ENCODE measurements around the gene C7orf57. TPM values are rescaled to one million over a fixed set of nuclear protein-coding genes. Genes with fewer than 3 reads are reported as not detected.
"Not testable (repeated sequence)": the region's sequence is repeated elsewhere in the genome, so short reads cannot be mapped to it uniquely, and the experiment has no call there.

Gene C7orf57
- 1 to 10 TPM in 2 of 4 donors, under 1 TPM in 2; 0.57 to 2.3 (median 1.0) TPM for total RNA-seq

DNA sequence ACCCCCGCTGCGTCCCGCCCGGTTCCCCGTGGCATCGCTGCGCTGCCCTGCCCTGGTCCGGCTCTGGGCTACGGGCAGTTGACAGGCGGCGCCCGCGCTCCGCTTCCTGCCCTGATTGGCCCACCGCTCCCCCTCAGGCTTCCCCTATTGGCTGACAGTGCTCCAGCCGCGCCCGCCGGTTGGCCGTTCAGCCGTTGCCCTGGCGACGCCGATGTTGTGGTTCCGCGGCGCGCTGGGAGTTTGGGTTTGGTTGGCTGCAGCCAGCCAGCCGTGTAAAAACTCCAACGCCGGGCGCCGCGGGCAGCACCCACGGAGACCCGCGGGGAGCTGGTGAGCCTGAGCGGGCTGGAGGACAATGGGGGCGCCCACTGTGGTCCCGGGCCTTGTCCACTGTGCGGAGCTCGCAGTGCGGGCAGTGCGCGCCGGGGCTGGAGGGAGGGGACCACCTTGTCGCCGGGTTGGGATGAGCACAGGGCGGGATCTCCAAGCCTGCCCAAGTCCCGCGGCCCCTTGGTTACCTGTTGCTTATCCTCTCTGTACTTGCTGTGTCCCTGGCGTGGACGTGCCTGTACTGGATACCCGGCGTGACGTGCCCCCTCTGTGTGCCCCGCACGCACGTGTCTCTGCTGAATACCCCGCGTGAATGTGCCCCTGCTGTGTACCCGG lies at the start of gene C7orf57:
C7orf57 (plus strand) TSS at position 243 of the 666 bp plus-strand sequence. CDS start 766 bp downstream, outside the sequence.
- intact Hi-C loops (cut with DNase I), result loop anchor here (10.0 kb wide), 1 partner anchor 69 kb away; no protein-coding TSS in a partner anchor
- peaks cover 0 to 48% (median 0%) of the 10 kb centered on the region in 4 donors for H3K27me3 ChIP-seq
- TF ChIP-seq POLR2A (IDR thresholded peaks at IDR 0.05), result no peak
- TF ChIP-seq, protein P1, sequence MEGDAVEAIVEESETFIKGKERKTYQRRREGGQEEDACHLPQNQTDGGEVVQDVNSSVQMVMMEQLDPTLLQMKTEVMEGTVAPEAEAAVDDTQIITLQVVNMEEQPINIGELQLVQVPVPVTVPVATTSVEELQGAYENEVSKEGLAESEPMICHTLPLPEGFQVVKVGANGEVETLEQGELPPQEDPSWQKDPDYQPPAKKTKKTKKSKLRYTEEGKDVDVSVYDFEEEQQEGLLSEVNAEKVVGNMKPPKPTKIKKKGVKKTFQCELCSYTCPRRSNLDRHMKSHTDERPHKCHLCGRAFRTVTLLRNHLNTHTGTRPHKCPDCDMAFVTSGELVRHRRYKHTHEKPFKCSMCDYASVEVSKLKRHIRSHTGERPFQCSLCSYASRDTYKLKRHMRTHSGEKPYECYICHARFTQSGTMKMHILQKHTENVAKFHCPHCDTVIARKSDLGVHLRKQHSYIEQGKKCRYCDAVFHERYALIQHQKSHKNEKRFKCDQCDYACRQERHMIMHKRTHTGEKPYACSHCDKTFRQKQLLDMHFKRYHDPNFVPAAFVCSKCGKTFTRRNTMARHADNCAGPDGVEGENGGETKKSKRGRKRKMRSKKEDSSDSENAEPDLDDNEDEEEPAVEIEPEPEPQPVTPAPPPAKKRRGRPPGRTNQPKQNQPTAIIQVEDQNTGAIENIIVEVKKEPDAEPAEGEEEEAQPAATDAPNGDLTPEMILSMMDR (IDR thresholded peaks at IDR 0.05), result peak in 2 of 6 experiments; percentile 7 to 19

DNA sequence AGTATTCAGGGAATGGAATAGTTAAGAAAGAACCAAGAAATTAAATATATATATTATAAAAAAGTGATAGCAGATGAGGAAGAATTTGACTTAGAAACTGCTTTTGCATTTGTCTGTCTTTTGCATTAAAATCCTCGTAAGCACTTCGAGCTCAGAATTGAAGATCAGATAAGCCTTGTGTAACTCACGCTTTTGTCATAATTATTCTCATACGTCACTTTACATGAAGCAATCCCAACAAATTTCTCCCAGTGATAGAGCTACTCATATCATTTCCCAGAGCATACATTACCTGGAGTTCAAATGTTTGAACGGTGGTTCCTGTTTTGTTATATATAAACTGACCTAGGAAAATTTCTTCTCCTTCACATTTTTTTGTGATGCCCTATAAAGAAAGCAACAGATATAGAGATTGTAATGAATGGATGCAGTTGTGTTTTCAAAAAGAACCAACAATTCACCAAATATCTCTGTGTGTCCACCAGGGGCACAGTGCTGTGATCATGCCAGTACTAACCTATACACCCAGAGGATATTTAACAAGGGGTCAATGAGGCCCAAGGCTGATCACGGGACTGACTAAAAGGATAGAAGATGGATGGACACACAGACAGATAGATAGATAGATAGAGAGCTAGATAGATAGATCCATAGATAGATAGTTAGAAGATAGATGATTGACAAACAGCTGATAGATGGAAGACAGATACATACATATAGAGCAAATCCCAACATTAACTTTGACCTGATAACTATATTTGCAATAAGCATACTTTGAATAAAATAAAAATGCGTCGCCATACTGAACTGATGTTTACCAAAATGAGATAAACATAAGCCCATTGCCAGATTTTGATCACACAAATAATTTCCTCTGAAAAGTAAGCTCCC lies 46.6 kb upstream of the C7orf57 start:
- no peak for DNase-seq
- Histone ChIP-seq H3K27me3 (no peaks in the 10 kb centered on the region), H3K27ac (no peak overlapping the region), H3K4me3 (no peak overlapping the region), H3K9me3 (no peaks in the 10 kb centered on the region), H3K4me1 (peaks cover 0 to 18% (median 0%) of the 10 kb centered on the region in 3 donors), H3K36me3 (no peaks in the 10 kb centered on the region)
- TF ChIP-seq, protein P1 (IDR thresholded peaks at IDR 0.05), result peak in 2 of 6 experiments; percentile 17 to 46
- no peak for TF ChIP-seq POLR2A (IDR thresholded peaks at IDR 0.05)
- 74 to 79% methylated on average over 8 of the region's 8 CpGs for WGBS, 2 donors
- intact Hi-C loops (cut with DNase I), result no loop called here

More for the DNA sequence above, at the start of gene C7orf57:
- no peaks in the 10 kb centered on the region for H3K36me3 ChIP-seq
- peaks cover 10 to 16% (median 11%) of the 10 kb centered on the region in 3 donors for H3K4me1 ChIP-seq
- H3K9me3 ChIP-seq, result no peaks in the 10 kb centered on the region
- DNase-seq, result peak; percentile 32
- H3K4me3 ChIP-seq, result peak within 1 kb of the TSS; percentile 36 to 70 (median 55)
- 4% methylated on average over 13 of the region's 62 CpGs; no CpG with 5 or more reads in 1 of the 2 donors for whole genome bisulfite sequencing, 2 donors
- no peak within 1 kb of the TSS for H3K27ac ChIP-seq

DNA sequence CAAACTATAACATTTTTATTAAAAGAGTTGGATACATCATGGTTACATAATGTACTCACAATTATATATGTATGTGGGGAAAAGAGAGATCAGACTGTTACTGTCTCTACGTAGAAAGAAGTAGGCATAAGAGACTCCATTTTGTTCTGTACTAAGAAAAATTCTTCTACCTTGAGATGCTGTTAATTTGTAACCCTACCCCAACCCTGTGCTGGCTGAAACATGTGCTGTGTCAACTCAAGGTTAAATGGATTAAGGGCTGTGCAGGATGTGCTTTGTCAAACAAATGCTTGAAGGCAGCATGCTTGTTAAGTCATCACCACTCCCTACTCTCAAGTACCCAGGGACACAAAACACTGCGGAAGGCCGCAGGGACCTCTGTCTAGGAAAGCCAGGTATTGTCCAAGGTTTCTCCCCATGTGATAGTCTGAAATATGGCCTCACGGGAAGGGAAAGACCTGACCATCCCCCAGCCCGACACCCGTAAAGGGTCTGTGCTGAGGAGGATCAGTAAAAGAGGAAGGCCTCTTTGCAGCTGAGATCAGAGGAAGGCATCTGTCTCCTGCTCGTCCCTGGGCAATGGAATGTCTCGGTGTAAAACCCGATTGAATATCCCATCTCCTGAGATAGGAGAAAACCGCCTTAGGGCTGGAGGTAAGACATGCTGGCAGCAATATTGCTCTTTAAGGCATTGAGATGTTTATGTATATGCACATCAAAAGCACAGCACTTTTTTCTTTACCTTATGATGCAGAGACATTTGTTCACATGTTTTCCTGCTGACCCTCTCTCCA lies 45.5 kb upstream of the C7orf57 start:
- H3K27me3 ChIP-seq, DNase-seq, H3K27ac ChIP-seq, H3K36me3 ChIP-seq, H3K9me3 ChIP-seq, H3K4me3 ChIP-seq: not testable (repeated sequence)
- 52 to 68% methylated on average over 5 to 7 of the region's 10 CpGs for WGBS, 2 donors
- peaks cover 0 to 18% (median 0%) of the 10 kb centered on the region in 3 donors for H3K4me1 ChIP-seq
- intact Hi-C loops (cut with DNase I), result loop anchor here (10.0 kb wide), 1 partner anchor 115 kb away; no protein-coding TSS in a partner anchor

DNA sequence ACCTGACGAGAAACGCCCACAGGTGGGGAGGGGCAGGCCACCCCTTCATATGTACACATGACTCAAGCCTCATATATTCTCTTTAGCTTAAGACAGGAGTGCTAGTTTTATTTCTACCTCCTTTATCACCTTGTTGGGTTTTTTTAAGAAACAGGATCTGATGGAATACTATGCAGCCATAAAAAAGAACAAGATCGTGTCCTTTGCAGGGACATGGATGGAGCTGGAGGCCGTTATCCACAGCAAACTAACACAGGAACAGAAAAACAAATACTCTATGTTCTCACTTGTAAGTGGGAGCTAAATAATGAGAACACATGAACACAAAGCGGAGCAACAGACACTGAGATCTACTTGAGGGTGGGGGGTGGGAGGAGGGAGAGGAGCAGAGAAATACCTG lies 44.8 kb upstream of the C7orf57 start:
- Histone ChIP-seq H3K9me3 (no peaks in the 10 kb centered on the region), H3K36me3 (no peaks in the 10 kb centered on the region), H3K27me3 (no peaks in the 10 kb centered on the region), H3K27ac (no peak overlapping the region), H3K4me1 (peaks cover 0 to 18% (median 0%) of the 10 kb centered on the region in 3 donors), H3K4me3 (no peak overlapping the region)
- TF ChIP-seq POLR2A (IDR thresholded peaks at IDR 0.05), result no peak
- TF ChIP-seq, protein P1 (IDR thresholded peaks at IDR 0.05), result no peak
- WGBS, 2 donors, result 94 to 95% methylated on average over 5 of the region's 5 CpGs
- DNase-seq, result no peak
- intact Hi-C loops (cut with DNase I), result loop anchor here (10.0 kb wide), 1 partner anchor 114 kb away; no protein-coding TSS in a partner anchor

DNA sequence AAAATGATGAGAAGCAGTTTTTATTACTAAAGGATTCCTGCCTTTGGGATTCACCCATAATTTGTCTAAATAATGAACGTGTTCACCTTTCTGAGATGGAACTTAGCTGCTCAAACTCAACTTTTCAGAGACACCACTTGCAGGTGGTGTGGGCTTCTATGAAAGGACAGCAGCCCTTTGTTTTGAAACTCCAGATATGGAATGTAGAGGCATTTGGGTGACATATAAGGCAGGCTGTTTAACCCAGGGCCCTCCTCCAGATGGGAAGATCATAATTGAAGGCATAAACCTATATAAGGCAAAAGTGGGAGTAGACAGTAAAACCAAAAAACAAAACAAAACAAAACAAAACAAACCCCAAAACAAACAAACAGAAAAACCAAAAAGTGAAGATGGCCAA lies 44.1 kb upstream of the C7orf57 start:
- intact Hi-C loops (cut with DNase I), result loop anchor here (10.0 kb wide), 1 partner anchor 114 kb away; no protein-coding TSS in a partner anchor
- no peaks in the 10 kb centered on the region for H3K36me3 ChIP-seq
- TF ChIP-seq, protein P1 (IDR thresholded peaks at IDR 0.05), result no peak
- TF ChIP-seq POLR2A (IDR thresholded peaks at IDR 0.05), result no peak
- peak overlapping the region; percentile 31 to 70 (median 52) for H3K27ac ChIP-seq
- H3K4me1 ChIP-seq, result peaks cover 0 to 18% (median 0%) of the 10 kb centered on the region in 3 donors
- WGBS, 2 donors, result 60 to 86% methylated on average over 1 of the region's 1 CpG
- H3K4me3 ChIP-seq, result peak overlapping the region in 3 of 4 donors; percentile 49 to 71 (median 52)
- no peaks in the 10 kb centered on the region for H3K27me3 ChIP-seq
- no peak for DNase-seq
- H3K9me3 ChIP-seq, result no peaks in the 10 kb centered on the region
